ENCODE results near the gene PRRX2.

- TF ChIP-seq CTCF (IDR thresholded peaks at IDR 0.05; ENCODE audit: low read length) (no peak), EZH2 (IDR thresholded peaks at IDR 0.05; ENCODE audit: borderline replicate concordance, low read length) (no peak)
These were observed 80.8 kb downstream of the PRRX2 start for GRCh38 chr9:129746092-129746777.

Measured in OCI-LY1 (cell line).